HUES48 (cell line): ENCODE measurements around the gene NAV1.

Experiments
- H3K27ac ChIP-seq: one replicate; pipeline ENCODE4 v1.7.0; 2013; ENCODE audit warnings: low read depth, low read length, inconsistent platforms
- H3K27me3 ChIP-seq: 2 replicates; pipeline ENCODE4 v1.6.1; 2013; ENCODE audit warnings: mild to moderate bottlenecking, low read length; ENCODE audit not compliant: control insufficient read depth, insufficient read depth
- H3K36me3 ChIP-seq: 2 replicates; pipeline ENCODE4 v1.6.1; 2013; ENCODE audit warnings: low read length; ENCODE audit not compliant: control insufficient read depth, insufficient read depth
- H3K4me1 ChIP-seq: 2 replicates; pipeline ENCODE4 v1.6.1; 2013; ENCODE audit warnings: mild to moderate bottlenecking, low read length; ENCODE audit not compliant: control insufficient read depth, insufficient read depth
- H3K4me3 ChIP-seq: 2 replicates; pipeline ENCODE4 v1.5.1; 2013; ENCODE audit warnings: mild to moderate bottlenecking, low read depth, low read length
- H3K9ac ChIP-seq: 2 replicates; pipeline ENCODE4 v1.6.1; 2013; ENCODE audit warnings: mild to moderate bottlenecking, low read depth, low read length, moderate library complexity
- H3K9me3 ChIP-seq: 2 replicates; pipeline ENCODE4 v1.6.1; 2013; ENCODE audit warnings: low read length; ENCODE audit not compliant: control insufficient read depth, insufficient read depth

NAV1 gene

GRCh38 chr1:201583663-201584062, 44.7 kb downstream of the NAV1 start:
- H3K27me3 ChIP-seq = no peaks in the 10 kb centered on the region
- no peak overlapping the region for H3K4me3 ChIP-seq
- H3K4me1 ChIP-seq = peaks cover 11% of the 10 kb centered on the region; the same call in 1 of the 2 replicates
- no peak overlapping the region for H3K27ac ChIP-seq
- no peaks in the 10 kb centered on the region for H3K36me3 ChIP-seq
- H3K9ac ChIP-seq = no peak overlapping the region
- no peaks in the 10 kb centered on the region for H3K9me3 ChIP-seq

GRCh38 chr1:201584471-201585092, 45.7 kb downstream of the NAV1 start:
- no peaks in the 10 kb centered on the region for H3K9me3 ChIP-seq
- H3K4me3 ChIP-seq = no peak overlapping the region
- no peaks in the 10 kb centered on the region for H3K27me3 ChIP-seq
- H3K27ac ChIP-seq = no peak overlapping the region
- H3K9ac ChIP-seq = no peak overlapping the region
- peaks cover 11% of the 10 kb centered on the region; the same call in 1 of the 2 replicates for H3K4me1 ChIP-seq
- H3K36me3 ChIP-seq = no peaks in the 10 kb centered on the region

GRCh38 chr1:201585093-201585483, 46.2 kb downstream of the NAV1 start:
- Histone ChIP-seq H3K9ac (no peak overlapping the region), H3K9me3 (no peaks in the 10 kb centered on the region)

GRCh38 chr1:201585901-201586300, 47.0 kb downstream of the NAV1 start:
- no peak overlapping the region for H3K27ac ChIP-seq

More at GRCh38 chr1:201585093-201585483, 46.2 kb downstream of the NAV1 start:
- no peak overlapping the region for H3K4me3 ChIP-seq
- H3K36me3 ChIP-seq = no peaks in the 10 kb centered on the region
- H3K4me1 ChIP-seq = peaks cover 11% of the 10 kb centered on the region; the same call in 1 of the 2 replicates
- H3K27me3 ChIP-seq = no peaks in the 10 kb centered on the region
- no peak overlapping the region for H3K27ac ChIP-seq

GRCh38 chr1:201586806-201587205, 47.9 kb downstream of the NAV1 start:
- no peak overlapping the region for H3K27ac ChIP-seq
- no peak overlapping the region for H3K4me3 ChIP-seq
- H3K4me1 ChIP-seq = peaks cover 23% of the 10 kb centered on the region
- no peaks in the 10 kb centered on the region for H3K9me3 ChIP-seq
- H3K27me3 ChIP-seq = no peaks in the 10 kb centered on the region
- no peak overlapping the region for H3K9ac ChIP-seq
- no peaks in the 10 kb centered on the region for H3K36me3 ChIP-seq

More at GRCh38 chr1:201585901-201586300, 47.0 kb downstream of the NAV1 start:
- Histone ChIP-seq H3K36me3 (no peaks in the 10 kb centered on the region), H3K4me3 (no peak overlapping the region), H3K4me1 (peaks cover 14% of the 10 kb centered on the region), H3K9me3 (no peaks in the 10 kb centered on the region), H3K9ac (no peak overlapping the region), H3K27me3 (no peaks in the 10 kb centered on the region)

GRCh38 chr1:201587729-201588128, 48.8 kb downstream of the NAV1 start:
- Histone ChIP-seq H3K36me3 (no peaks in the 10 kb centered on the region), H3K27me3 (no peaks in the 10 kb centered on the region), H3K4me1 (peaks cover 29% of the 10 kb centered on the region), H3K27ac (no peak overlapping the region), H3K9me3 (no peaks in the 10 kb centered on the region), H3K4me3 (no peak overlapping the region), H3K9ac (no peak overlapping the region)
